Activated CD8-positive, alpha-beta memory T cell treated with anti-CD3 and anti-CD28 coated beads for 48 hours (primary cell): Measurements from ENCODE around the gene B4GALT5.

Experiments
- DNase-seq, 3 experiments: peaks; one replicate each; pipeline ENCODE4 v3.0.0-alpha.2; 2020; ENCODE audit warnings: low read depth in 2 of 3, low spot score in 2 of 3

Gene B4GALT5

DNA sequence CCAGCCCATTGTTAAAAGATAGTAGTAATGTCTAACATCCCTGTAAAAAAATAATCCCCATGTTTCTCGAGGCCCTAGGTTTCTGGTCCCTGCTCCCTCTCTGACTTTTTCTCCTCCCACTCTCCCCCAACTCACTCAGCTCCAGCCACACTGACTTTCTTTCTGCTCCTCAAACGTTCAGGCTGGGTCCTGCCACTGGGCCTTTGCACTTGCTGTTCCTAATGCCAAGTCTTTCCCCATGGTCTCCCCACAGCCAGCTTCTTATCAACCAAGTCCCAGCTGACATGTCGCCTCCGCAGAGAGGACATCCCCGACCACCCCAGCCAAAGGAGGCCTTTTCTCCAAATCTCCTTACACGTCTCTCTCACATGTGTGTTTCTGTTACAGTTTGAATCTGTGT, 123.9 kb downstream of the B4GALT5 start:
- DNase-seq = no peak

DNA sequence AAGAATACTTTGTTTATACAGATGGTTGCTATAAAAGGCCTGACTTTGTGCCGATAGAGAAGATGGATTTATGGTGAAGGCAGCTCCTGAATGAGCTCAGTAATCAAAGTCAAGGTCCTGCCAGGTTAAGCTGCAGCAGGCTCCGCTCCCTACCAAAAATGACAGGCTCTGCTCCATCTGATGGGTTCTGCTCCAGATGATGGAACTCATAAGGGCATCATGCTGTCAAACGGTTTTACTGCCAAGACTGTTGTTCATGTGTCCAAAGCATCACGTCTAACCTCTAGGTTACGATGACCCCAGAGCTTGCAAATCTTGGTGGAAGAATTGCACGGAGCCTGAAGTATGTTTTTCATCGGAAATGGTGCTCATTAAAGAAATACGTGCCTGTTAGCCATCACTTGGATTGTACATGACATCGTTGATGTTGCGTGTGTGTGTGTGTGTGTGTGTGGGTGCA, 126.5 kb downstream of the B4GALT5 start:
- DNase-seq = no peak

DNA sequence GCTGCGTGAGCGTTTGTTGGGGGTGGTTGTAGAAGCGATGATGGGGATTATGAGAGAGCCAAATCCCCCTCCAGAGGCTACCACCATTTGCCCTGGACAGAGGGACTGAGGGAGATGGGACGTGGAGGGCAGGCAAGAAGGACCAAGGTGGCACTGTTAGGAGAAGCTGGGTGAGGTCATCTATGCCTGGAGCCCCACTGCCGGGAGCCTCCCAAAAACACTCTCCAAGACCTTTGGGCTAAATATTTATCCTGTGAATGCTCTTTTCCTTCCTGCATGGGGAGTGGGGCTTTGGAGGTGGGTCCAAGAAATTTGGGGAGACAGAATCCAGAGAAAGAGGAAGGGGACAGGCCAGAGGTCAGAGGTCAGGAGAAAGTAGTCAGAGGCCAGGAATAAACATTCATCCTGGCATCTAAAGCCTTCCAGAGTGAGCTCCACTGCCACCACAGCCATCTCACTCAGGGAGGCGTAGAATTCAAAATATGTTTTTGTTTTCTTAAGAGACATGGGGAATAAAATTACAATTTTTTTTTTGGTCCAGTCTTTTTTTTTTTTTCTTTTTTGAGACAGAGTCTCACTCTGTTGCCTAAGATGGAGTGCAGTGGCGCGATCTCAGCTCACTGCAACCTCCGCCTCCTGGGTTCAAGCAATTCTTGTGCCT, 128.0 kb downstream of the B4GALT5 start:
- DNase-seq = no peak

DNA sequence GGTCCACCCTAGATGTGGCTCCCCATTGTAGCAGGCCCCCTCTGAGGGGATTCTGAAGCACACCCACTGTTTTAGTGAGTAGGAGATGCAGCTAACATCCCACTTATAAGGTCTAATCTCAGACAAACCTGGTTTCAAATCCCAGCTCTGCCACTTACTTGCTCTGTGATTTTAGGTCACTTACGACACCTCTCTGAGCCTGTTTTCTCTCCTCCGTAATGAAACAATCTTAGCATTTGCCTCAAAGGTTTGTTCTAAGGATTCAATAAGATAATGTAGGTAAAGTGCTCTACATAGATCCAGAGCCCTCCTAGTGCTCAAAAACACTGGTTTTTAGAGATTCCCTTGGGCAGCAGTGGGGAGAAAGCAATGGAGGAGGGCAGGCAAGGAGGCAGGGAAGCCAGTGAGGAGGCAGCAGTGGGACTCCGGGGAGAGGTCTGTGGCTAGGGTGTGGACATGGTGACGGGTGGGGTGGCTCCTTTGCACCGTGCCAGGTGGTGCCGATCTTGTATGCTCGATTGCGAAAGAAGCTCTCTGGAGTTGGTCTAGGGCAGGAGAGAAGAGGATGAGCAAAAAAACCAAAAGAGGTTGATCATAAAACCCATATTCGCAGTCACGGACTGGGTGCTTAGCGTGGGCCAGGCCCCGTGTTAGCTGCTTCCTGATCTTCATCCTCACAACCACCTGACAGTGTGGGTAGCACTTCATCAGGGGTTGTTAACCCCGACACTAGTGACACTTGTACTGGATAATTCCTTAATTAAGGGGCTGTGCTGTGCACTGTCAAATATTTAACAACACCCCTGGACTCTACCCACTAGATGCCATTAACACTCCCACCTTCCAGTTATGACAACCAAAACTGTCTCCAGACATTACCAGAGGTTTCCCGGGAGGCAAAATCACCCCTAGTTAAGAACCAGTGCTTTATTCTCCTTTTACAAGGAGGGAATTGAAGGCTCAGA, 129.0 kb downstream of the B4GALT5 start:
- DNase-seq = no peak

DNA sequence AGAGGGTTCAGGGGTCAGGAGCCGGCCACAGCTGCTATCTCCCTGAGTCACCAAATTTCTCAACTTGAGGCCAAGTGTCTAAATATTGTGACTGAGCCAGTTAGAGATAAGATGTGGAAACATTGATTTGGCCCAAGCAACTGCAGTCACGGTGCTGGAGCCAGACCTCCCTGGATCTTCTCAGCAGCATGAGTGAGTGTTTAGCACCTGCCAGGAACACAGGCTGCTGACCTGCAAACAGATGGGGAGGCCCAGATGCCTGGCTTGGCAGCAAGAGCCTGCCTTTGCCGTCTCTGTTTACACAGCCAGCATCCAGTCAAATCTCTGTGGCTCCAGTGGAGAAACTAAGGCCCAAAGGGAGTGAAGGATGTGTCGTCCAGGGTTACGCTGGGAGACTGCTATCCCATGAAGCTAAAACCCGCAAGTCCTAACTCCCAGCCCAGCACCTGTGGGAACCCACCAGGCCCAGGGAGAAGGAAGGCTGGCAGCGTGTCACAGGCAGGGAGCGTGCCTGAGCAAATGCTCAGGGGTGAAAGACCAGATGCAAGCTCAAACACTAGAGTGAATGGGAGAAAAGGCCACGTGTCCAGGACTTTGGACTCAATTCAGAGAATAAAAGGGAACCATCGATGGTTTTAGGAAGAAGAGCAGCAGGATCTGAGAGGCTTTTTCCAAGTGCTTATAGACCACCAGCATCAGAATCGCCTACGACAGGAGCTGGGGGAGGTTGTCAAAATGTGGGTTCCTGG, 129.8 kb downstream of the B4GALT5 start:
- no peak for DNase-seq

DNA sequence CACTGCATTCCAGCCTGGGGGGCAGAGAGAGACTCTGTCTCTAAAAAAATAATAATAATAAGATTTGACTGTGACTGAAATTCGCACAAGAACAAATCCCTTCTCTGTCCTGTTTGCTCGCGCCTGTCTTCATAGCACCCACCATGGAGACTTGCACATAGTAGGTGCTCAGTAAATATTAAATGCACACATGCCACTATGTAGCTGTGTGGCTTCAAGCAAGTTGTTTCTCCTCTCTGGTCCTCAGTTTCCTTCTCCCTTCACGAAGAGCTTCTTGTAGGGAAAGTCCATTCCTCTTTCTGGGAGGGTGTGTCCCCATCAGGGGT, 130.4 kb downstream of the B4GALT5 start:
- no peak for DNase-seq
